ENCODE data around the gene TTC12.

TTC12 gene

GRCh38 chr11:113407163-113407562, 92.8 kb downstream of the TTC12 start:
- DNase-seq (ENCODE audit: low spot score), result no peak

GRCh38 chr11:113408206-113408605, 93.8 kb downstream of the TTC12 start:
- DNase-seq (ENCODE audit: low spot score), result no peak

GRCh38 chr11:113408887-113409286, 94.5 kb downstream of the TTC12 start:
- DNase-seq (ENCODE audit: low spot score), result no peak

- no peak for DNase-seq (ENCODE audit: low spot score)
Measured at GRCh38 chr11:113409526-113409925, 95.1 kb downstream of the TTC12 start.

- no peak for DNase-seq (ENCODE audit: low spot score)
Measured at GRCh38 chr11:113410414-113411135, 96.2 kb downstream of the TTC12 start.

- no peak for DNase-seq (ENCODE audit: low spot score)
Measured at GRCh38 chr11:113411536-113411935, 97.2 kb downstream of the TTC12 start.

GRCh38 chr11:113412675-113413074, 98.3 kb downstream of the TTC12 start:
- DNase-seq (ENCODE audit: low spot score), result no peak

- DNase-seq (ENCODE audit: low spot score), result no peak
Measured at GRCh38 chr11:113415343-113415742, 101.0 kb downstream of the TTC12 start.
